Parathyroid adenoma (tissue), 2 donors: ENCODE data around the gene CCDC187.

Experiments
- H2AFZ ChIP-seq: fragments of 300-600 bp; sonication (generic); one replicate; pipeline ENCODE4 v1.7.0; 2017; ENCODE audit warnings: antibody characterized with exemption, mild to moderate bottlenecking
- H3K27ac ChIP-seq: fragments of 300-600 bp; sonication (generic); one replicate; pipeline ENCODE4 v1.7.0; 2017
- H3K27me3 ChIP-seq: fragments of 300-600 bp; sonication (generic); one replicate; pipeline ENCODE4 v1.7.0; 2017; ENCODE audit warnings: low read length; ENCODE audit not compliant: control insufficient read depth, insufficient read depth
- H3K36me3 ChIP-seq: fragments of 300-600 bp; sonication (generic); one replicate; pipeline ENCODE4 v1.7.0; 2017; ENCODE audit warnings: low read length; ENCODE audit not compliant: control insufficient read depth, insufficient read depth
- H3K4me1 ChIP-seq: fragments of 300-600 bp; sonication (generic); one replicate; pipeline ENCODE4 v1.7.0; 2017; ENCODE audit warnings: control low read depth
- H3K4me2 ChIP-seq: fragments of 300-600 bp; sonication (generic); one replicate; pipeline ENCODE4 v1.7.0; 2017; ENCODE audit warnings: low read length
- H3K4me3 ChIP-seq: fragments of 300-600 bp; sonication (generic); one replicate; pipeline ENCODE4 v1.7.0; 2017; ENCODE audit warnings: low read depth, low read length
- H3K79me2 ChIP-seq: fragments of 300-600 bp; sonication (generic); one replicate; pipeline ENCODE4 v1.7.0; 2017; ENCODE audit warnings: control low read depth
- H3K9ac ChIP-seq: fragments of 300-600 bp; sonication (generic); one replicate; pipeline ENCODE4 v1.7.0; 2017; ENCODE audit warnings: mild to moderate bottlenecking
- H3K9me3 ChIP-seq: fragments of 300-600 bp; sonication (generic); one replicate; pipeline ENCODE4 v1.7.0; 2017; ENCODE audit warnings: low read length; ENCODE audit not compliant: control insufficient read depth
- TF ChIP-seq, protein P1 (sequence below): fragments of 300-600 bp; sonication (generic); IDR thresholded peaks from one replicate; pipeline ENCODE4 v1.7.0; 2017; ENCODE audit warnings: antibody characterized with exemption, mild to moderate bottlenecking
- donor health status: primary hyperparathyroidism.

Gene CCDC187

DNA sequence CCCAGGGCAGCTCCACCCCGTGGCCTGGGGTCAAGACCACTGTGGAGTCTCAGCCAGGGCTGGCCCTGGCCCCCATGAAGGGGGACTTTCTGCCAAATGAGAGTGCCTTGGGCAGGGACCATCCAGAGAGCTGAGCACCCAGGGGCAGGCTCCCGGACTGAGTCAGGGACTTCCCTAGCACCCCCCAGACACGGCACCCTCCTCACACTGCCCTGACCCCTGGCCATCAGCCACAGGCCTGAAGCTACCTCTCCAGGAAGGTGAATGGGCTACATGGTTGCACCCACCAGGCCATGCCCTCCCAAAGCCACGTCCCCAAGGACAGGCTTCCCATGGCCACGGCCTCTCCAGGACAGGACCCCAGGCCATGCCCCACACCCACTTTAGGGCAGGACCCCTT, 9.5 kb downstream of the CCDC187 start:
- Histone ChIP-seq H3K79me2 (no peaks in the 10 kb centered on the region), H3K4me1 (no peaks in the 10 kb centered on the region), H3K4me3 (no peak overlapping the region), H3K9ac (no peak overlapping the region), H3K27me3 (no peaks in the 10 kb centered on the region), H2AFZ (no peak overlapping the region), H3K4me2 (no peak overlapping the region), H3K36me3 (no peaks in the 10 kb centered on the region), H3K27ac (no peak overlapping the region), H3K9me3 (no peaks in the 10 kb centered on the region)
- TF ChIP-seq, protein P1, sequence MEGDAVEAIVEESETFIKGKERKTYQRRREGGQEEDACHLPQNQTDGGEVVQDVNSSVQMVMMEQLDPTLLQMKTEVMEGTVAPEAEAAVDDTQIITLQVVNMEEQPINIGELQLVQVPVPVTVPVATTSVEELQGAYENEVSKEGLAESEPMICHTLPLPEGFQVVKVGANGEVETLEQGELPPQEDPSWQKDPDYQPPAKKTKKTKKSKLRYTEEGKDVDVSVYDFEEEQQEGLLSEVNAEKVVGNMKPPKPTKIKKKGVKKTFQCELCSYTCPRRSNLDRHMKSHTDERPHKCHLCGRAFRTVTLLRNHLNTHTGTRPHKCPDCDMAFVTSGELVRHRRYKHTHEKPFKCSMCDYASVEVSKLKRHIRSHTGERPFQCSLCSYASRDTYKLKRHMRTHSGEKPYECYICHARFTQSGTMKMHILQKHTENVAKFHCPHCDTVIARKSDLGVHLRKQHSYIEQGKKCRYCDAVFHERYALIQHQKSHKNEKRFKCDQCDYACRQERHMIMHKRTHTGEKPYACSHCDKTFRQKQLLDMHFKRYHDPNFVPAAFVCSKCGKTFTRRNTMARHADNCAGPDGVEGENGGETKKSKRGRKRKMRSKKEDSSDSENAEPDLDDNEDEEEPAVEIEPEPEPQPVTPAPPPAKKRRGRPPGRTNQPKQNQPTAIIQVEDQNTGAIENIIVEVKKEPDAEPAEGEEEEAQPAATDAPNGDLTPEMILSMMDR = no peak

DNA sequence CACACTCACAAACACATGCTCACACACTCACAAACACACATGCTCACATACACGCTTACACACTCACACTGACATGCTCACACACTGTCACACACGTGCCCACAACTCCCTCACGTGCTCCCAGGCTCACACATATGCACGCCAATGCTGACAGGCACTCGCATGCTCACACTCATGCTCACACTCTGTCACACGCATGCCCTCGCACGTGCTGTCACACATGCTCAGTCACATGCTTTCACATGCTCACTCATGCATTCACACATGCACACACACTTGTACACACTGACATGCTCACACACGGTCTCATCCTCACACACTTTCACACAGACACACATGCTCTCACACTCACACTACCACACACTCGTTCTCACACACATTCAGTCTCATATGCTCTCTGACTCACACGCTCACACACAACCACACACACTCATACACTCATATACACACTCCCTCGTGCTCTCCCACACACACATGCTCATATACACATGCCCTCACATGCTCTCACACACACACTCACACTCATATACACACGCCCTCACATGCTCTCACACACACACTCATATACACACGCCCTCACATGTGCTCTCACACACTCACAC, 10.3 kb downstream of the CCDC187 start:
- H3K9me3 ChIP-seq = no peaks in the 10 kb centered on the region
- no peak overlapping the region for H3K27ac ChIP-seq
- TF ChIP-seq, protein P1 = no peak
- H2AFZ ChIP-seq = no peak overlapping the region
- H3K36me3 ChIP-seq = no peaks in the 10 kb centered on the region
- H3K4me3 ChIP-seq = no peak overlapping the region
- H3K9ac ChIP-seq = no peak overlapping the region
- no peaks in the 10 kb centered on the region for H3K4me1 ChIP-seq
- H3K79me2 ChIP-seq = no peaks in the 10 kb centered on the region
- no peak overlapping the region for H3K4me2 ChIP-seq
- no peaks in the 10 kb centered on the region for H3K27me3 ChIP-seq

DNA sequence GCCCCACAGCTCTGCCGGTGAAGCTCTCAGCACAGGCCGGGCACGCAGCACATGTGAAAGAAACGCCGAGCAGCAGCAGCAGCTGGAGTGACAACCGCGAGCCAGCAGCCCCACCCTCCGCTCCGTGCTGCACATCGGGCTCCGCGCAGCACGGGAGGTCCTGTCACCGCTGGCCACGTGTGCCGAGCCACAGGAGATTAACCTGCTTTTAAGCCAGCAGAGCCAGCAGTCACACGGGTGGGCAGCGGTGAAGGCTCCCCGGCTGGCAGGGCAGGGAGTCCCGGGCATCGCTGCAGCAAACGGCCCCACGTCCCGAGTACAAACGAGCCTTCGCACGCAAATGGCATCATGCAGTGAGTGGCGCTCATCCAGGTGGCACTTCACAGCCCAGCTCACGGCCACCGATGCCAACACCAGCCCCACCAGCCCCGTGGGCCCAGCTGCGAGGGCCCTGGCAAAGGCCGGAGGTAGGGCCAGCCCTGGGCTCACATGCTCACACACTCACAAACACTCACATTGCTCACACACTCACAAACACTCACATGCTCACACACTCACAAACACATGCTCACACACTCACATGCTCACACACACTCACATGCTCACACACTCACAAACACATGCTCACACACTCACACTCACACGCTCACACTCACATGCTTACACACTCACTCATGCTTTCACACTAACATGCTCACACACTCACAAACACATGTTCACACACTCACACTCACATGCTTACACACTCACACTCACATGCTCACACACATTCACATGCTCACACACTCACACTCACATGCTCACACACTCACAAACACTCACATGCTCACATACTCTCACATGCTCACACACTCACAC, 11.1 kb downstream of the CCDC187 start:
- Histone ChIP-seq H3K4me1 (no peaks in the 10 kb centered on the region), H3K27ac (no peak overlapping the region), H2AFZ (no peak overlapping the region), H3K4me2 (no peak overlapping the region), H3K9ac (no peak overlapping the region), H3K79me2 (no peaks in the 10 kb centered on the region), H3K9me3 (no peaks in the 10 kb centered on the region), H3K36me3 (no peaks in the 10 kb centered on the region), H3K4me3 (no peak overlapping the region), H3K27me3 (no peaks in the 10 kb centered on the region)
- TF ChIP-seq, protein P1 = no peak

DNA sequence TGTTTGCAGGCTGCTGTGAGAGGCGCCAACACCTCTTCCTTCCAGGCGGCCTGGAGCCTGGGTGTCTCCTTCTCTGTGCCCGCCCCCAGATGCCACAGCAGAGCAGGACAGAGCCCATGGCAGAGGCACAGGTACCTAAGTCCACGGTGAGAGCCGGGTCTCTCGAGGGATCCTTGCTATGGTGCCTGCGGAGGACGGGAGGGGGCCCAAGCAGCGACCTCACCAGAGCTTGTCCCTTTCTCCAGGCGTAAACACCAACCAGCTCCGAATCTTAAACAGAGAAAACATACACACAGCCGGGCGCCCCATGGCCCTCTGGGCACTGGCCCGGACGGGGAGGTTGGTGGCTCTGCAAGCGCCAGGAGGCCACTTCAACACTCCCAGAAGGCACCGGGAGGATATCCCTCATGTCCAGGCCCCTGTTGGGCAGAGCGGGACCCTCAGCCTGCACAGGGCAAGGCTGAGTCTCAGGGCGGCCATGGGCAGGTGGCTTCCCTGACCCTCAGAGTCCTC, 11.8 kb downstream of the CCDC187 start:
- Histone ChIP-seq H3K4me3 (no peak overlapping the region), H3K79me2 (no peaks in the 10 kb centered on the region), H3K27me3 (no peaks in the 10 kb centered on the region), H3K9ac (no peak overlapping the region), H2AFZ (no peak overlapping the region), H3K4me2 (no peak overlapping the region), H3K9me3 (no peaks in the 10 kb centered on the region), H3K4me1 (no peaks in the 10 kb centered on the region), H3K36me3 (no peaks in the 10 kb centered on the region), H3K27ac (no peak overlapping the region)
- TF ChIP-seq, protein P1 = no peak
